HepG2 (cell line): Measurements from ENCODE around the gene POLR2H.

Source experiments
- ARID4A ChIP-seq: sonication (generic); formaldehyde crosslinking; IDR thresholded peaks from 2 replicates; pipeline ENCODE4 v1.5.0; 2020; ENCODE audit warnings: mild to moderate bottlenecking, missing genetic modification reagents, borderline replicate concordance
- CREB1 ChIP-seq, 2 experiments: fragments of 450-650 bp in 1 of 2; IDR thresholded peaks; 2 replicates each; pipeline ENCODE4 v1.6.1; 2016 to 2017; ENCODE audit warnings: control low read depth in 1 of 2, mild to moderate bottlenecking in 1 of 2, missing compliant biosample characterization in 1 of 2, missing genetic modification characterization in 1 of 2
- CTCF ChIP-seq: sonication (generic); formaldehyde crosslinking; IDR thresholded peaks from 2 replicates; pipeline ENCODE4 v1.5.0; 2020; ENCODE audit warnings: mild to moderate bottlenecking, missing genetic modification reagents, moderate library complexity
- POLR2A ChIP-seq, 2 experiments: IDR thresholded peaks; 2 replicates each; pipeline ENCODE4 v1.6.1; 2011; ENCODE audit warnings: low read depth in 2 of 2, low read length in 2 of 2, mild to moderate bottlenecking in 1 of 2, moderate library complexity in 1 of 2; ENCODE audit not compliant: insufficient read depth in 1 of 2
- ZBTB2 ChIP-seq: sonication (generic); formaldehyde crosslinking; IDR thresholded peaks from 2 replicates; pipeline ENCODE4 v1.8.0; 2022; ENCODE audit warnings: low read depth, missing genetic modification reagents
- ZNF747 ChIP-seq: sonication (generic); formaldehyde crosslinking; IDR thresholded peaks from 2 replicates; pipeline ENCODE4 v1.8.1; 2023; ENCODE audit warnings: missing genetic modification reagents, mild to moderate bottlenecking, borderline replicate concordance

GRCh38 chr3:184375747-184376461 lies 14.4 kb downstream of the POLR2H start:
- TF ChIP-seq ZNF747 (CRISPR knock-in tag) (no peak), ZBTB2 (CRISPR knock-in tag) (no peak), CTCF (no peak), CREB1 (IDR thresholded peaks at IDR 0.05) (no peak), CREB1 (CRISPR knock-in tag; IDR thresholded peaks at IDR 0.05) (no peak), POLR2A (IDR thresholded peaks at IDR 0.05; ENCODE audit: insufficient read depth in 1 of 2, low read depth in 2 of 2, low read length in 2 of 2) (no peak), ARID4A (no peak)
